ENCODE measurements around the gene CNGA2.

CNGA2 gene

DNA sequence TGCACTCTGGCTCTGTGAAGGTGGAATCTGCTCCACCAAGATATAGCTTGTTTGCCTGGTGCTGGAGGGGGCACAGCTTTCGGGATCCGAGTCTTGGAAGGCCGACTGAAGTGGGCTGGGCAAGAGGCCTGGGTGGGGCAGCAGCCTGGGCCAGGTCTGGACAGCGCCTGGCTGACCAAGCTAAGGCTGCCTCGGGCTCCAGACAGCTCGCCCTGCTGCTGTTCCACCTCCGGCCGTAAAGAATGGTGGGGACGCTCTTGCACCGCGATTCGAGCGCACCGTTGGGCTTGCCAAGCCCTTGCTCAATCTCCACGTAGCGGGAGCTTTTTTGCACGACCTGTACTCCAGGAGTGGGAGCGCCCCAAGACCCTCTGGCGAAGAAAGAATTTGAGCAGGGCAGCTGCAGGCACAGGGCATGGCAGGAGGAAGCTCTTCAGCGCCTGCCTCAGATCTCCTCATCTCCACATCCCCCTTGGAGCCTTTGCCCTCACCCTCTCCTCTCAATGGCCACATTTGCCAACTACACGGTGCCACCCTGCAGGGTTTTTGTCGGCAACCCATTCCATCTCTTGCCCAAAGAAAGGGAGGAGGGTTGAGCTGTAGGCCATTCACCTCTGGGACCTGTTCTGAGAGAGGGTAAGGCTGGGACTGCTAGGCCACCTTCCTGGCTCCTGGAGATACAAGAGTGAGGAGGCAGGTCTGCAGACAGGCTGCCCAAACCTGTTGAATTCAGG is 18.9 kb downstream of the CNGA2 start:
- Histone ChIP-seq H3K27ac (no peak overlapping the region), H3K36me3 (replicated peaks) (no peaks in the 10 kb centered on the region), H3K27me3 (replicated peaks) (no peaks in the 10 kb centered on the region), H3K4me3 (ENCODE audit: low read depth, low read length) (no peak overlapping the region)
- DNase-seq, result peak; percentile 40
- TF ChIP-seq, protein P1, sequence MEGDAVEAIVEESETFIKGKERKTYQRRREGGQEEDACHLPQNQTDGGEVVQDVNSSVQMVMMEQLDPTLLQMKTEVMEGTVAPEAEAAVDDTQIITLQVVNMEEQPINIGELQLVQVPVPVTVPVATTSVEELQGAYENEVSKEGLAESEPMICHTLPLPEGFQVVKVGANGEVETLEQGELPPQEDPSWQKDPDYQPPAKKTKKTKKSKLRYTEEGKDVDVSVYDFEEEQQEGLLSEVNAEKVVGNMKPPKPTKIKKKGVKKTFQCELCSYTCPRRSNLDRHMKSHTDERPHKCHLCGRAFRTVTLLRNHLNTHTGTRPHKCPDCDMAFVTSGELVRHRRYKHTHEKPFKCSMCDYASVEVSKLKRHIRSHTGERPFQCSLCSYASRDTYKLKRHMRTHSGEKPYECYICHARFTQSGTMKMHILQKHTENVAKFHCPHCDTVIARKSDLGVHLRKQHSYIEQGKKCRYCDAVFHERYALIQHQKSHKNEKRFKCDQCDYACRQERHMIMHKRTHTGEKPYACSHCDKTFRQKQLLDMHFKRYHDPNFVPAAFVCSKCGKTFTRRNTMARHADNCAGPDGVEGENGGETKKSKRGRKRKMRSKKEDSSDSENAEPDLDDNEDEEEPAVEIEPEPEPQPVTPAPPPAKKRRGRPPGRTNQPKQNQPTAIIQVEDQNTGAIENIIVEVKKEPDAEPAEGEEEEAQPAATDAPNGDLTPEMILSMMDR (IDR thresholded peaks at IDR 0.05; ENCODE audit: low read depth, low read length, missing control alignments), result peak; percentile 85
- in situ Hi-C loops (cut with HindIII; ENCODE audit: low pct_ligation_motif_present, low sequenced_read_pairs), result no loop called here

DNA sequence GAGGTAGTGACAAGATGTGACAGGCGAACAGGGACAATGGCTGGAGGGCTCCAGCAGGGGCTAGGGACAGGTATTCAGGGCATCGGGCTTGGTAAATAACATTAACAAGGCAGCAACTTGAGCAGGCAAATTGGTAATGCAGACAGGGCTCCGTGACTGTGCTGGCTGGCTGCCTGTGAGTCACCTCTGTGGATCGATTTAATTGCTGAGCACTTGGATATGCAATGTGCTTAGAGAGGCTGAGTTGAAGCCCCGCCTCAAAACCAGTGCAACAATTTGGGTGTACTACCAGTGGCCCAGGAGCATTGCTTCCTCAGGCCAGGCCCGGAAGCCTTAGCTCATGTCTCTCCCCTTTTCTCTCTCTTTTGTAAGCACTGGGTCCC is 19.5 kb downstream of the CNGA2 start:
- DNase-seq, result peak; percentile 79
- H3K27ac ChIP-seq, result no peak overlapping the region
- TF ChIP-seq, protein P1 (IDR thresholded peaks at IDR 0.05; ENCODE audit: low read depth, low read length, missing control alignments), result no peak
- H3K27me3 ChIP-seq (replicated peaks), result no peaks in the 10 kb centered on the region
- in situ Hi-C loops (cut with HindIII; ENCODE audit: low pct_ligation_motif_present, low sequenced_read_pairs), result no loop called here
- H3K36me3 ChIP-seq (replicated peaks), result no peaks in the 10 kb centered on the region
- no peak overlapping the region for H3K4me3 ChIP-seq (ENCODE audit: low read depth, low read length)

DNA sequence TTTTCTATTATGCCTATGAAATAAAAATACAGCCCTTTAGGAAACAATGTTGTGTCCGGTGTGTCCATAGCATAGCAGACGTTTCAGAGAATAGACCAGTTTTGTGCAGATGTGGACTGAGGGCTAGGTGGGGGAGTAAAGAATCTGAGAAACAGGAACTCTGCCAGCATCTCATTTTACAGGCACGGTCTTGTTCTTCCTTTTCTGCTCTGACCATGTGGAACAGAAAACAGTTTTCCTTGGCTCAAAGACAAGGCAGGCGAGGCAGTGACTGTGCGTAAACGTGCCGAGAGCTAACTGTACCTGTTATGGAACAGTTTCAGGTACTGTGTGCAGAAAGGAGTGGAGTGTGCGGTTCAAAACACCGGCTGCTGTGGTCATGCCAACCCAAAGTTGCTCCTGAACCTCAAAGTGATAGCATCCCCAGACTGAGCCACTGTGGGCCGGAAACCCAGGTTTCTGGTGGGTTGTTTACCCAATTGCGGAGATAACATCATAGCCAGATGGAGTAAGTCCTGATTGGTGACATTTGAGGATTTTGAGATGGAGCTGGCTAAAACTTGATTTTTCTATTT is 20.2 kb downstream of the CNGA2 start:
- H3K36me3 ChIP-seq (replicated peaks), result no peaks in the 10 kb centered on the region
- peak; percentile 11 for DNase-seq
- no peak overlapping the region for H3K27ac ChIP-seq
- TF ChIP-seq, protein P1 (IDR thresholded peaks at IDR 0.05; ENCODE audit: low read depth, low read length, missing control alignments), result no peak
- H3K4me3 ChIP-seq (ENCODE audit: low read depth, low read length), result no peak overlapping the region
- in situ Hi-C loops (cut with HindIII; ENCODE audit: low pct_ligation_motif_present, low sequenced_read_pairs), result no loop called here
- no peaks in the 10 kb centered on the region for H3K27me3 ChIP-seq (replicated peaks)

DNA sequence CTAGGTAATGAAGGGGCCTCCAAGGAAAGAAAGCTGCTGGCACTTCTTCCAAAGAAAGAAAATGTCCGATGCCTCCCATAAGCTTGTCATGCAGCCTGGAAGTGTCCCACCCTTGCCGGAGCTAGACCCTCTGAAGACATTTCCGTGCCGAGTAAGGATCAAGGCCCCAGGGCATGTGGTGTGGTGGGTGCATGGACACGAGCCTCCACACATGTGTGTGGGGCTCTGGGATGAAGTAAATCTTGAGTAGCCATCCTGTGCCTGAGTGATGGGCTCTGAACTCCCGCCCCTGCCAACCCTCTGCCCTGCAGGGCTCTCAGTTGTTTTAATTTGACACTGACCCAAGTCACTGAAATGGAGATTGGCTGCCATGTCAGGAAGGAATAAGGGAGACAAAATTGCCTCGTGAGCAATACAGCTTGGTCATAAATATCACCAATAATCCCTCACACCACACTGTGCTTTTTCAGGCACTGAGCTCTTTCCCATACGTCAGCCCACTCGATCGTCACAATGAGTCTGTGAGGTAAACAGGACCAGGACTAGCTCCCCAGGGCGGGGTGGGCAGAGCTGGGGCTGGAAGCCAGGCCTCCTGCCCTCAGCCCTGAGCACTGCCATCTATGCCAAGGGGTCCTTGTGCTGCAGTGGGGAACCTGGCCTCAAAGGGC is 24.6 kb downstream of the CNGA2 start:
- in situ Hi-C loops (cut with HindIII; ENCODE audit: low pct_ligation_motif_present, low sequenced_read_pairs), result no loop called here
- no peaks in the 10 kb centered on the region for H3K36me3 ChIP-seq (replicated peaks)
- no peak overlapping the region for H3K4me3 ChIP-seq (ENCODE audit: low read depth, low read length)
- no peak for DNase-seq
- TF ChIP-seq, protein P1 (IDR thresholded peaks at IDR 0.05; ENCODE audit: low read depth, low read length, missing control alignments), result no peak
- H3K27me3 ChIP-seq (replicated peaks), result no peaks in the 10 kb centered on the region
- no peak overlapping the region for H3K27ac ChIP-seq

DNA sequence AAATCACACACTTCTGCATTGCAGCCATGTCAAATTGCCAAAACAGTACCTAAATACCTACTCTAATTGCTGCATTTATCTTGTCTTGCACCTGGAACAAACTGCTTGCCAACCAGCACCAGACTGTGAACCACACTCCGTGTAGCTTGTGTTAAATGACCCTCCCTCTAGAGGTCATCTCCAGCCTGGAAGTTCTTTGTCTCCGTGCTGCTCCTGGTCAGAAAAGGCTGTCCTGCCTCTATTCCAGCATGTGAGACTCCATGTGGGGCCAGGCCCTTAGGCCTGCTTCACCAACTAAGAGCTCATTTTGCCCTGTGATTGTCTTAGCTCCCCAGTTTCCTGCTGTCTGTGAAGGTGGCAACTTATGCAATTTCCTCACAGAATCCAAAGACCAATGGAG is 28.3 kb downstream of the CNGA2 start:
- DNase-seq, result no peak
- TF ChIP-seq, protein P1 (IDR thresholded peaks at IDR 0.05; ENCODE audit: low read depth, low read length, missing control alignments), result no peak
- H3K27ac ChIP-seq, result no peak overlapping the region
- in situ Hi-C loops (cut with HindIII; ENCODE audit: low pct_ligation_motif_present, low sequenced_read_pairs), result no loop called here
- no peaks in the 10 kb centered on the region for H3K36me3 ChIP-seq (replicated peaks)
- H3K27me3 ChIP-seq (replicated peaks), result no peaks in the 10 kb centered on the region
- no peak overlapping the region for H3K4me3 ChIP-seq (ENCODE audit: low read depth, low read length)

All from brain microvascular endothelial cell (primary cell).